ENCODE measurements around the gene TMPO. TPM values are rescaled to one million over a fixed set of nuclear protein-coding genes. Genes with fewer than 3 reads are reported as not detected.

The TMPO gene
- total RNA-seq, 1 experiment from 2014 or later, result 212 TPM

DNA sequence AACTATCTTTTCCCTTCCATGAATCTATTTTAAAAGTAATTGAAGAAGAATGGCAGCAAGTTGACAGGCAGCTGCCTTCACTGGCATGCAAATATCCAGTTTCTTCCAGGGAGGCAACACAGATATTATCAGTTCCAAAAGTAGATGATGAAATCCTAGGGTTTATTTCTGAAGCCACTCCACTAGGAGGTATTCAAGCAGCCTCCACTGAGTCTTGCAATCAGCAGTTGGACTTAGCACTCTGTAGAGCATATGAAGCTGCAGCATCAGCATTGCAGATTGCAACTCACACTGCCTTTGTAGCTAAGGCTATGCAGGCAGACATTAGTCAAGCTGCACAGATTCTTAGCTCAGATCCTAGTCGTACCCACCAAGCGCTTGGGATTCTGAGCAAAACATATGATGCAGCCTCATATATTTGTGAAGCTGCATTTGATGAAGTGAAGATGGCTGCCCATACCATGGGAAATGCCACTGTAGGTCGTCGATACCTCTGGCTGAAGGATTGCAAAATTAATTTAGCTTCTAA, 18.4 kb downstream of the TMPO start:
- POLR2A ChIA-PET, result interaction anchor here (0.6 to 0.7 kb wide), 4 partner anchors 13 to 692 kb away, joined by 3 to 4 read pairs (median 3); partner anchors contain the start of genes SLC25A3 and TMPO
- H3K27me3 ChIP-seq (replicated peaks; ENCODE audit: control insufficient read depth, insufficient read depth, low read length), result no peaks in the 10 kb centered on the region
- CTCF ChIA-PET, result interaction anchor here (0.6 to 1.8 kb wide), 5 partner anchors 12 to 77 kb away, joined by 3 to 11 read pairs (median 4); no protein-coding TSS in a partner anchor
- intact Hi-C loops (cut with micrococcal nuclease; ENCODE audit: unreplicated experiment), result loop anchor here (1.0 to 5.0 kb wide), 2 partner anchors 58 to 119 kb away; no protein-coding TSS in a partner anchor
- Mint-ChIP-seq H3K27me3 (ENCODE audit: insufficient read depth, unreplicated experiment) (no peaks in the 10 kb centered on the region), H3K4me3 (ENCODE audit: unreplicated experiment) (no peak overlapping the region), H3K27ac (ENCODE audit: unreplicated experiment) (peak overlapping the region; percentile 69), H3K4me1 (ENCODE audit: low read depth, unreplicated experiment) (peaks cover 4% of the 10 kb centered on the region), H3K36me3 (ENCODE audit: insufficient read depth, unreplicated experiment) (peaks cover 97% of the 10 kb centered on the region), H3K9me3 (ENCODE audit: unreplicated experiment) (no peaks in the 10 kb centered on the region)
- TF ChIP-seq, protein P1, sequence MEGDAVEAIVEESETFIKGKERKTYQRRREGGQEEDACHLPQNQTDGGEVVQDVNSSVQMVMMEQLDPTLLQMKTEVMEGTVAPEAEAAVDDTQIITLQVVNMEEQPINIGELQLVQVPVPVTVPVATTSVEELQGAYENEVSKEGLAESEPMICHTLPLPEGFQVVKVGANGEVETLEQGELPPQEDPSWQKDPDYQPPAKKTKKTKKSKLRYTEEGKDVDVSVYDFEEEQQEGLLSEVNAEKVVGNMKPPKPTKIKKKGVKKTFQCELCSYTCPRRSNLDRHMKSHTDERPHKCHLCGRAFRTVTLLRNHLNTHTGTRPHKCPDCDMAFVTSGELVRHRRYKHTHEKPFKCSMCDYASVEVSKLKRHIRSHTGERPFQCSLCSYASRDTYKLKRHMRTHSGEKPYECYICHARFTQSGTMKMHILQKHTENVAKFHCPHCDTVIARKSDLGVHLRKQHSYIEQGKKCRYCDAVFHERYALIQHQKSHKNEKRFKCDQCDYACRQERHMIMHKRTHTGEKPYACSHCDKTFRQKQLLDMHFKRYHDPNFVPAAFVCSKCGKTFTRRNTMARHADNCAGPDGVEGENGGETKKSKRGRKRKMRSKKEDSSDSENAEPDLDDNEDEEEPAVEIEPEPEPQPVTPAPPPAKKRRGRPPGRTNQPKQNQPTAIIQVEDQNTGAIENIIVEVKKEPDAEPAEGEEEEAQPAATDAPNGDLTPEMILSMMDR (IDR thresholded peaks at IDR 0.05; ENCODE audit: insufficient read depth in 1 of 2, low read depth in 1 of 2, low read length in 1 of 2, severe bottlenecking in 1 of 2, unreplicated experiment in 1 of 2), result no peak
- peaks cover 19% of the 10 kb centered on the region for H3K4me1 ChIP-seq
- no TSS peak for BruUV-seq (replicated peaks)
- DNase-seq, result peak; percentile 47 to 64
- H3K36me3 ChIP-seq (ENCODE audit: control insufficient read depth, insufficient read depth, low read length), result peaks cover 2% of the 10 kb centered on the region
- H3K4me3 ChIP-seq (ENCODE audit: low read depth, low read length), result no peak overlapping the region
- H3K9me3 ChIP-seq, result no peaks in the 10 kb centered on the region

DNA sequence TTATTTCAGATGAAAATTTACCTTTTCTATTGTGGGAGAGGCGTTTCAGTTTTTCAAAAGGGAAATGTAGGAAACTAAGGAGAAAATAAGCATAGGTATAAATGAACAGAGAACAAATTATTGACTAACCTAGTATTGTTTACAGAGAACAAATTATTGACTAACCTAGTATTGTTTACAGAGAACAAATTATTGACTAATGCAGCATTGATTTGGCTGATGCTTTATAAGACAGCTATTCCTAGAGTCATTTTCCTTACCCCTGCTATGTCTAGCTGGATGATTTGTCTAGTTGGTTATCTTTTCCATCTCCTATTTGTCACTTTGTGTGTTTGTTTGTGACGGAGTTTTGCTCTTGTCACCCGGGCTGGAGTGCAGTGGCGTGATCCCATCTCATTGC, 22.6 kb downstream of the TMPO start:
- Mint-ChIP-seq H3K9me3 (ENCODE audit: unreplicated experiment) (no peaks in the 10 kb centered on the region), H3K36me3 (ENCODE audit: insufficient read depth, unreplicated experiment) (peaks cover 96% of the 10 kb centered on the region), H3K4me3 (ENCODE audit: unreplicated experiment) (no peak overlapping the region), H3K27ac (ENCODE audit: unreplicated experiment) (no peak overlapping the region), H3K27me3 (ENCODE audit: insufficient read depth, unreplicated experiment) (no peaks in the 10 kb centered on the region), H3K4me1 (ENCODE audit: low read depth, unreplicated experiment) (no peaks in the 10 kb centered on the region)
- Histone ChIP-seq H3K9me3 (no peaks in the 10 kb centered on the region), H3K27me3 (replicated peaks; ENCODE audit: control insufficient read depth, insufficient read depth, low read length) (no peaks in the 10 kb centered on the region), H3K4me1 (peaks cover 16% of the 10 kb centered on the region), H3K4me3 (ENCODE audit: low read depth, low read length) (no peak overlapping the region), H3K36me3 (ENCODE audit: control insufficient read depth, insufficient read depth, low read length) (no peaks in the 10 kb centered on the region; the same call in 1 of the 2 replicates)
- TF ChIP-seq, protein P1 (IDR thresholded peaks at IDR 0.05; ENCODE audit: insufficient read depth in 1 of 2, low read depth in 1 of 2, low read length in 1 of 2, severe bottlenecking in 1 of 2, unreplicated experiment in 1 of 2), result no peak
- ChIA-PET POLR2A (no interaction called here), CTCF (interaction anchor here (0.6 kb wide), 1 partner anchor 17 kb away, joined by 4 read pairs; no protein-coding TSS in a partner anchor)
- DNase-seq, result no peak
- intact Hi-C loops (cut with micrococcal nuclease; ENCODE audit: unreplicated experiment), result no loop called here
- no TSS peak for BruUV-seq (replicated peaks)

DNA sequence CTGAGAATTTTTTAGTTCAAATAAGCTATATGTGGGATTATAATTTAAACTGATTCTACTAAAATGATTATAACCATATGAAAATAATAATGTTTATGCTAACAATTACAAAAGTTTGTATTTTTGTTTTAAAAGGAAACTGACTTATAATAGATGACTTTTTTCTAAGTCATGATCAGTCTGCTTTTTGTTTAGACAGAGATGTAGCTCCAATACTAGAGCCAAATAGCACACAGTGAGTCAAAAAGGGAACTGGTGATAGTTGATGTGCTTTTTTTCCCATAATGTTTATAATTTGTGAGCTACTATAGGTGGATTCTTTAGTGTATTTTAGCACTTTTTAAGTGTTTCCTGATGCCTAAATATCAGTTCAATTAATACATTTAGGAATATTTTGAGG, 28.3 kb downstream of the TMPO start:
- CTCF ChIA-PET, result interaction anchor here (0.6 kb wide), 1 partner anchor 119 kb away, joined by 4 read pairs; no protein-coding TSS in a partner anchor
- peaks cover 87% of the 10 kb centered on the region for H3K36me3 Mint-ChIP-seq (ENCODE audit: insufficient read depth, unreplicated experiment)

More for the DNA sequence above, 28.3 kb downstream of the TMPO start:
- POLR2A ChIA-PET, result interaction anchor here (0.6 kb wide), 1 partner anchor 50 kb away, joined by 3 read pairs; the partner anchor contains the start of gene SLC25A3
- H3K4me1 ChIP-seq, result no peaks in the 10 kb centered on the region
- H3K36me3 ChIP-seq (ENCODE audit: control insufficient read depth, insufficient read depth, low read length), result no peaks in the 10 kb centered on the region; the same call in 1 of the 2 replicates
- no peaks in the 10 kb centered on the region for H3K9me3 Mint-ChIP-seq (ENCODE audit: unreplicated experiment)
- H3K4me1 Mint-ChIP-seq (ENCODE audit: low read depth, unreplicated experiment), result no peaks in the 10 kb centered on the region
- no peaks in the 10 kb centered on the region for H3K9me3 ChIP-seq
- BruUV-seq (replicated peaks), result no TSS peak
- H3K27me3 Mint-ChIP-seq (ENCODE audit: insufficient read depth, unreplicated experiment), result no peaks in the 10 kb centered on the region
- intact Hi-C loops (cut with micrococcal nuclease; ENCODE audit: unreplicated experiment), result no loop called here
- no peaks in the 10 kb centered on the region for H3K27me3 ChIP-seq (replicated peaks; ENCODE audit: control insufficient read depth, insufficient read depth, low read length)
- no peak overlapping the region for H3K4me3 Mint-ChIP-seq (ENCODE audit: unreplicated experiment)
- no peak overlapping the region for H3K27ac Mint-ChIP-seq (ENCODE audit: unreplicated experiment)
- TF ChIP-seq, protein P1 (IDR thresholded peaks at IDR 0.05; ENCODE audit: insufficient read depth in 1 of 2, low read depth in 1 of 2, low read length in 1 of 2, severe bottlenecking in 1 of 2, unreplicated experiment in 1 of 2), result no peak
- no peak for DNase-seq
- no peak overlapping the region for H3K4me3 ChIP-seq (ENCODE audit: low read depth, low read length)
